WTC11 (cell line): ENCODE measurements around the gene SYNGR3. TPM values are rescaled to one million over a fixed set of nuclear protein-coding genes. Genes with fewer than 3 reads are reported as not detected.
"Not testable (repeated sequence)": the region's sequence is repeated elsewhere in the genome, so short reads cannot be mapped to it uniquely, and the experiment has no call there.

ENCODE experiments used
- ATAC-seq: fragments of 200-7000 bp; cut with Tn5 transposase; 2 replicates; pipeline ENCODE4 v1.10.0; 2021; ENCODE audit warnings: mild to moderate bottlenecking, moderate library complexity
- CTCF ChIA-PET: fragments of 300-600 bp; sonication (Branson Sonifier 250); formaldehyde crosslinking; loops from one replicate; lab custom pipeline; 2021; ENCODE audit warnings: antibody characterized with exemption; lab: Charles Lee
- POLR2A ChIA-PET: fragments of 350-600 bp; sonication (Branson Sonifier 250); formaldehyde crosslinking; loops from one replicate; lab custom pipeline; 2021; ENCODE audit warnings: antibody characterized with exemption; lab: Charles Lee
- DNase-seq: peaks from one replicate; pipeline ENCODE4 v3.0.0; 2021; ENCODE audit warnings: low spot score
- H3K27ac Mint-ChIP-seq: 2 replicates; pipeline ENCODE4 v1.8.0; 2021; ENCODE audit warnings: mixed read lengths
- H3K27me3 Mint-ChIP-seq: 2 replicates; pipeline ENCODE4 v1.8.0; 2021; ENCODE audit warnings: low read depth, mild to moderate bottlenecking, moderate library complexity, mixed read lengths
- H3K36me3 Mint-ChIP-seq: 2 replicates; pipeline ENCODE4 v1.8.0; 2021; ENCODE audit warnings: mixed read lengths
- H3K4me1 Mint-ChIP-seq: 2 replicates; pipeline ENCODE4 v1.8.0; 2022; ENCODE audit warnings: mixed read lengths
- H3K4me3 Mint-ChIP-seq: 2 replicates; pipeline ENCODE4 v1.8.0; 2021; ENCODE audit warnings: mild to moderate bottlenecking, moderate library complexity, mixed read lengths
- H3K9me3 Mint-ChIP-seq: 2 replicates; pipeline ENCODE4 v1.8.0; 2021; ENCODE audit warnings: mixed read lengths
- ARID4B ChIP-seq: sonication (generic); formaldehyde crosslinking; IDR thresholded peaks from 2 replicates; pipeline ENCODE4 v1.8.0; 2023; ENCODE audit warnings: missing genetic modification reagents, mild to moderate bottlenecking, borderline replicate concordance
- ATF6 ChIP-seq: sonication (generic); formaldehyde crosslinking; IDR thresholded peaks from 2 replicates; pipeline ENCODE4 v1.8.1; 2023; ENCODE audit warnings: mild to moderate bottlenecking, missing genetic modification reagents
- ERG ChIP-seq: fragments of 250-450 bp; sonication (Bioruptor Pico); IDR thresholded peaks from 2 replicates; pipeline ENCODE4 v1.8.0; 2021; ENCODE audit warnings: mild to moderate bottlenecking
- ESRRA ChIP-seq: sonication (generic); formaldehyde crosslinking; IDR thresholded peaks from 2 replicates; pipeline ENCODE4 v1.8.1; 2022; ENCODE audit warnings: mild to moderate bottlenecking, missing genetic modification reagents, borderline replicate concordance
- FOXJ3 ChIP-seq: sonication (generic); formaldehyde crosslinking; IDR thresholded peaks from 2 replicates; pipeline ENCODE4 v1.9.0; 2021; ENCODE audit warnings: missing genetic modification reagents, mild to moderate bottlenecking, borderline replicate concordance
- FOXP1 ChIP-seq: sonication (generic); formaldehyde crosslinking; IDR thresholded peaks from 2 replicates; pipeline ENCODE4 v1.8.0; 2022; ENCODE audit warnings: missing genetic modification reagents, mild to moderate bottlenecking, moderate library complexity, borderline replicate concordance
- IRF2 ChIP-seq: sonication (generic); formaldehyde crosslinking; IDR thresholded peaks from 2 replicates; pipeline ENCODE4 v1.8.0; 2022; ENCODE audit warnings: low read depth, missing genetic modification reagents, borderline replicate concordance
- MXD4 ChIP-seq: fragments of 250-450 bp; sonication (Bioruptor Pico); IDR thresholded peaks from 2 replicates; pipeline ENCODE4 v1.8.0; 2021; ENCODE audit warnings: mild to moderate bottlenecking, moderate library complexity, borderline replicate concordance
- NR3C1 ChIP-seq: sonication (generic); formaldehyde crosslinking; conservative IDR thresholded peaks from 2 replicates; pipeline ENCODE4 v1.8.1; 2023; ENCODE audit warnings: low read depth, mild to moderate bottlenecking, missing genetic modification reagents
- SMAD3 ChIP-seq: sonication (generic); formaldehyde crosslinking; IDR thresholded peaks from 2 replicates; pipeline ENCODE4 v1.8.0; 2022; ENCODE audit warnings: missing genetic modification reagents, mild to moderate bottlenecking, borderline replicate concordance
- ZNF512 ChIP-seq: sonication (generic); formaldehyde crosslinking; IDR thresholded peaks from 2 replicates; pipeline ENCODE4 v1.8.1; 2022; ENCODE audit warnings: missing genetic modification reagents, borderline replicate concordance
- total RNA-seq: library from RNA; stranded (reverse); gene quantifications from 3 replicates; pipeline ENCODE4 v1.2.3, GENCODE V29; 2021

Gene SYNGR3
- total RNA-seq, 1 experiment from 2014 or later, result 41.5 TPM

- no peak for TF ChIP-seq FOXJ3 (CRISPR knock-in tag)
- no peak for TF ChIP-seq ZNF512 (CRISPR knock-in tag)
- no peak for TF ChIP-seq IRF2
- TF ChIP-seq ESRRA, result no peak
- TF ChIP-seq ERG (CRISPR knock-in tag), result no peak
- TF ChIP-seq MXD4 (CRISPR knock-in tag), result no peak
These were observed 20.2 kb downstream of the SYNGR3 start, which contains the start of gene ZNF598 (continued) for GRCh38 chr16:2009791-2010510.

GRCh38 chr16:2011726-2012125 is 22.0 kb downstream of the SYNGR3 start:
- H3K27me3 Mint-ChIP-seq, ATAC-seq, H3K27ac Mint-ChIP-seq, DNase-seq, H3K4me3 Mint-ChIP-seq, POLR2A ChIA-PET, H3K36me3 Mint-ChIP-seq, H3K9me3 Mint-ChIP-seq: not testable (repeated sequence)
- H3K4me1 Mint-ChIP-seq, result peaks cover 22% of the 10 kb centered on the region
- CTCF ChIA-PET, result interaction anchor here (0.6 to 6.5 kb wide), 5 partner anchors 7 to 504 kb away, joined by 3 to 82 read pairs (median 4); no protein-coding TSS in a partner anchor

GRCh38 chr16:2013527-2013926 is 23.8 kb downstream of the SYNGR3 start:
- no peaks in the 10 kb centered on the region for H3K9me3 Mint-ChIP-seq
- DNase-seq, result no peak
- peaks cover 26% of the 10 kb centered on the region for H3K27me3 Mint-ChIP-seq
- TF ChIP-seq FOXP1 (CRISPR knock-in tag) (no peak), ATF6 (no peak), SMAD3 (CRISPR knock-in tag) (no peak), ARID4B (no peak), NR3C1 (CRISPR knock-in tag) (no peak), FOXJ3 (CRISPR knock-in tag) (no peak)
- TF ChIP-seq, all 79 proteins: peak for 0
- CTCF ChIA-PET, result interaction anchor here (0.5 to 6.5 kb wide), 4 partner anchors 9 to 21 kb away, joined by 3 to 82 read pairs (median 4); no protein-coding TSS in a partner anchor
- Mint-ChIP-seq H3K27ac (no peak overlapping the region), H3K4me1 (peaks cover 9% of the 10 kb centered on the region), H3K4me3 (no peak overlapping the region), H3K36me3 (peaks cover 3% of the 10 kb centered on the region; the same call in 1 of the 2 replicates)
- ATAC-seq, result no peak
- POLR2A ChIA-PET, result no interaction called here
